Measurements from ENCODE around the gene MROH2B.

Gene MROH2B

GRCh38 chr5:41012318-41012717 is 58.8 kb downstream of the MROH2B start:
- no peak for DNase-seq

DNA sequence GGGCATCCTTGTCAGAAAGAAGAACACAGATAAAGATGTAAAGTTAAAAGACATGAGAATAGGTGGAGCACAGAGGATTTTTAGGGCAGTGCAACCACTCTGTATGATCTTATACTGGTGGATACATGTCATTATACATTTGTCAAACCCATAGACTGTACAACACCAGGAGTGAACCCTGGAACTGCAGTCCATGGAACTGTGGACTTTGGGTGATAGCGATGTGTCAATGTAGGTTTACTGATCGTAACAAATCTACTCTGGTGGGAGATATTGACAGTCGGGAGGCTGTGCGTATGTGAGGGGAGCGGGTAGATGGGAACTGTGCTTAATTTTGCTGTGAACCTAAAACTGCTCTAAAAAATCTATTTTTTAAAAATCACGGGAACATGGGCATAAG is 60.6 kb downstream of the MROH2B start:
- no peak for DNase-seq

DNA sequence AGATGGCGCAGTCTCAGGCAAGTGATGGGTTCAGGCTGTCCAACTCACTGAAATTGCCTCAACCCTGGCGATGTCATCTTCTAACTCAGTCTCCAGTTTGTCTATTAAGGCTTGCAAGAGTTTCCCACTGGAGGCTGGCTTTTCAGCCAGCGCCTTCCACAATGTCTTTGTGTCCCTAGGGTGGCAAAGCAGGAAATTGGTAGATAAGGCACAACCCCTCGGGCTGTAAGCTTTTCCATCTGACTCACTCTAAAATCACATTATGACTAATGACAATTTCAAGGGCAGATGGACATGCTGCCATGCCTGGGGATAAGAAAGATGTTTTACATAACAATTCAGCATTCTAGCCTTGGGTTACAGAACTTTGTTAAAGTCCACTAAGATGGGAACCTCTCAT is 61.9 kb downstream of the MROH2B start:
- no peak for DNase-seq

DNA sequence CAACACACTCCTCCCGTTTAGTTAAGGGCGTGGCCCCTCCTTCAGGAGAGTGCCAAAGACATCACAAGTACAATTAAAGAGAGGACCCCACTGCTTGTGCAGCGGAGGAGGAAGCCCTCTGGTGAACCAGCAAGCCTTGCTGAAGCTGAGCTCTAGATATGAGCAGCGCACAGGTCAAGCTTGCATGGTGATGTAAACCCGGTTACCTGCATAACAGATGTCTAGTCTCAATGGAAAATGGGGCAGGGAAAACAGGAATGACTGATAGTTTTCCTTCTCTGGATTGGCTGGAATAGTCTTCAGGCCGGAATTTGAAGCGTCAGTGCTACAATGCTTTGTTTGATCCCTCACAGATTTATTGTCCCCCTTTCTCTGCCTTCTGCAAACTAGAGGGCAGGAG is 66.2 kb downstream of the MROH2B start:
- no peak for DNase-seq

DNA sequence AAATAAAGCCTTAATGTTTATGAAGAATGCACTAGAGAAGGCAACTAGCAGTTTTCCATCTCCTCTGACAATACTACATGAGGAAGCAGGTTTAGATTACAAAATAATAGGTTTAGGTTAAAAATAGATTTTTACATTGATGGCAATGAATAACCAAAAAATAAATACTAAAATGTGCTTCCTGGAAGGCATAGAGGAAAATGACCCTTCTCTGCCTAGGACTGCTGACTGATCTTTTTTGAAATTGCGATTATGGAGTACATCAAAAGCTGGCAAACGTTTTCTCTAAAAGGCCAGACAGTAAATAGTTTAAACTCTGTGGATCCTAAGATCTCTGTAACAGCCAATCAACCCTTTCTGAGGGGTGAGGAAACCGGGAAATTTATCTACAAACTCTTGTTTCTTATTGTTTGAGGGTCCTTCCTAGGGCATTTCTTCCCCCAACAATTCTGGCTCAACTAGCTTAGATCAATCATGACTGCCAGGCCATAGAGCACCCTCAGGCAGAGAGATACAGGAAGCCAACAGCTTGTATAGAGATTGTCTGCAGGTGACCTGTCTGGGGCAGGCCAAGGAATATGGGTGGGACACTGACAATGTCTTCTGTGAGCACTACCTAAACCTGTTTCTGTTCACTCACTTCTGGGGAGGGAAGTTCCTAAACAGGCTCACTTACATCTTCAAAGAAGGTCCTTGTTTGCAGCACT is 67.3 kb downstream of the MROH2B start:
- DNase-seq: no peak

GRCh38 chr5:40999966-41000365 is 71.2 kb downstream of the MROH2B start:
- no peak for DNase-seq

DNA sequence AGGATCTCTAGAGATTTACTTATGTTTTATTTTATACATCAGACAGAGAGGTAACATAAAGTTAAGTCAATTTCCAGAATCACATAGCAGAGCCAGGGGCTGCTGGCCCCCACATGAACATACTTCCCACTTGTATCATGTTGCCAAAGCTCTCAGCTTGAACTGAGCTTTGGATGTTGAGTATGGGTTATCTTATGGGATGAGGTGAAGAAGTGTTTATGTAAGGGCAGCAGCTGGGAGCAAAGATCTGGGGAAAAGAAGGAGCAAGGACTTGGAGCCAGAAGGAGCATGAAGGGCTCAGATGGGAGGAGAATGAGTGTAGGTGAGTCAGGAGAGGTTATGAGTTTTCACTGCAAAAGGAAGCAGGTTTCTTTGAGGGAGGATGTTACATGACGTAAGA is 72.0 kb downstream of the MROH2B start:
- no peak for DNase-seq

DNA sequence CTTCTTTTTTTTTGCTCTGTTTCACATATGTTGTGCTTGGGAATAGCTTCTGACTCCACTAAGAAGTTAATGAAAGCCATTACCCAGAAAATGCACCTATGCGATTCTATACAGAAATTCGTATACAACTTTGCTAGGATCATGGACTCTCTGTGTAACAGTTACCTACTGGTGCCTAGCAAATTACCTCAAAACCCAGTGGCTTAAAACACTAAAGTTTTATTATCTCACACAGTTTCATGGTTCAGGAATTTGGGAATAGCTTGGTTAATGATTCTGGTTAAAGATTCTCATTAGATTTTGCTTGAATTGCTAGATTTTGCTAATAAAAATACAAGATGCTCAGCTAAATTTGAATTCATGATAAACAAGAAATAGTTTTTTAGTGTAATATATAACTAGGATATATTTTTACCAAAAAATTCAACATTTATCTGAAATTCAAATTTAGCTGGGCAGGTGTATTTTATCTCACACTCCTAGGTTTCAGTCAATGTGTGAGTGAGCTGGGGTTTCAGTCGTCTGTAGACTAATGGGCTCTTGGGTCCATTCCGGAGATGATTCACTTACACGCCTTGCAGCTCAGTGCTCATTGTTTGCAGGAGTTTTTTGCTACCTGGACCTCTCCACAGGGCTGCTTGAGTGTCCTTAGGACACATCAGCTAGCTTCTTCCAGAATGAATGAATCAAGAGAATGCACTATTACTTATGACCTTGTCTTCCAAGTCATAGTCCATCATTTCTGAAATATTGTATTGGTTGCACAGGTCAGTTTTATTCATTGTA is 75.1 kb downstream of the MROH2B start:
- no peak for DNase-seq

DNA sequence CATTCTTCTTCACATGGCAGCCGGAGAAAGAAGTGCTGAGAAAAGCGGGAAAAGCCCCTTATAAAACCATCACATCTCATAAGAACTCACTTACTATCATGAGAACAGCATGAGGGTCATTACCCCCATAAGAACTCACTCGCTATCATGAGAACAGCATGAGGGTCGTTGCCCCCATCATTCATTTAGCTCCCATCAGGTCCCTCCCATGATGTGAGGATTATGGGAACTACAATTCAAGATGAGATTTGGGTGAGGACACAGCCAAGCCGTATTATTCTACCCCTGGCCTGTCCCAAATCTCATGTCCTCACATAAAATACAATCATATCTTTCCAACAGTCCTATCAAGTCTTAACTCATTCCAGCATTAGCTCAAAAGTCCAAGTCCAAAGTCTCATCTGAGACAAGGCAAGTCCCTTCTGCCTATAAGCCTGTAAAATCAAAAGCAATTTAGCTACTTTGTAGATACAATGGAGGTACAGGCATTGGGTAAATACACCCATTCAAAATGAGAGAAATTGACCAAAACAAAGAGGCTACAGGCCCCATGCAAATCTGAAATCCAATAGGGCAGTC is 79.1 kb downstream of the MROH2B start:
- DNase-seq: no peak

DNA sequence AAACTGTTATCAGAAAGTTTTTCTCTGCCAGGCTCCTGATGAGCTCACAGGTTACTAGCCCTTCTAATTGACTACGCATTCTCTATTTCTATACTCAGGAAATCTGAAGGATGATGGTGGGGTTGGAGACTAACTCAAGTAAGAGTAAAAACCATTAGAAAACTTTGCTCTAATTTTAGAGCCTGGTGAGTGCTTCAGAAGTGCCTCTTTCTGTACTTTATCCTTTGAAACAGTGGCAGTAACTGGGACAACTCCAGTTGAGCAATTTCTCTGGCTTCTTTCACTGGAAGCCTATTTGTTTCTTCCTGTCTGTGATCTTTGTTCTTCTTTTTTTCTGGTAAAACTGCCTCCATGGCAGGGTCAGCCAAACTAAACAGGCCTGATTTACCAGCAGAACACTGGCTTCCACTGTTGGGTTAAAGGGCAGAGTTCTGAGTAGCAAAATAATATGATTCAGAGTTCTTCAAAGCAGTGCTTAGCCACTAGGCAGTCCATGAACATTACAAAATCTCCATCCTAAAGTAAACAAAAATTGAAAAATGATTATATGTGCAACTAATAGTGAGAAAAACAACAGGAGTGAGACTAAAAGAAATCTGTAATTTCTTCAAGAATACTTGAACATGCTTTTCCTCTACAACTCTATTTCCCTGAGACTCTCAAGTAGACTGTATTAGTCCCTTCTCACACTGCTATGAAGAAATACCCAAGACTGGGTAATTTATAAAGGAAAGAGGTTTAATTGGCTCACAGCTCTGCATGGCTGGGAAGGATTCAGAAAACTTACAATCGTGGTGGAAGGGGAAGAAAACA is 79.8 kb downstream of the MROH2B start:
- DNase-seq: no peak

DNA sequence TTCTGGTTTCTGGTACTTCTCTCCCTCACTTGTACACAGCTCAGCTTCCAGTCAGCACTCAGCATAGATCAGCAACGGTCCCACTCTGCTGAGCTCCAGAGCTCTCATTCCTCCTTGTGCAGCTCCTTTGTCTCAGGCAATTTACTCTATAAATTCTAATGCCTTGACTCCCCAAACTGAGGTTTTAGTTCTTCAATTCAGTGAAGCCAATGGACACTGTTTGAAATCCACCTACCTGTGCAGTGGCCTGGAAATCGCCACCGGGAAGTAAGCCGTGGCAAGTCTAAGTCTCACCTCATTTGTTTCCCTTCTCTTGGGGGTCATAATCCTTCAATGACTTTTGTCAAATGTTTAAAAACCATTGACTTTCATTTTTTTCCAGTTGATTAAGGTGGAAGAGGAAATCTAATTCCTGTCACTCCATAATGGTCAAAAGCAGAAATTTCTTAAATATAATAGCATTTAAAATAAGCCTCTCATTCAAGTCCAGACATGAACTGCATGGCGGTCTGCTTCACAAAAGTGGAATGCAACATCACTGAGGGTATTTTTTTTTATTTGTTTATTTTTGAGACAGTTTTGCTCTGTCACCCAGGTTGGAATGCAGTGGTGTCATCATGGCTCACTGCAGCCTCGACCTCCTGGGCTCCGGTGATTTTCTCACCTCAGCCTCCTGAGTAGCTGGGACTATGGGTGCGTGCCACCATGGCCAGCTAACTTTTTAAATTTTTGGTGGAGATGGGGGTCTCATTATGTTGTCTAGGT is 82.2 kb downstream of the MROH2B start:
- DNase-seq: no peak

DNA sequence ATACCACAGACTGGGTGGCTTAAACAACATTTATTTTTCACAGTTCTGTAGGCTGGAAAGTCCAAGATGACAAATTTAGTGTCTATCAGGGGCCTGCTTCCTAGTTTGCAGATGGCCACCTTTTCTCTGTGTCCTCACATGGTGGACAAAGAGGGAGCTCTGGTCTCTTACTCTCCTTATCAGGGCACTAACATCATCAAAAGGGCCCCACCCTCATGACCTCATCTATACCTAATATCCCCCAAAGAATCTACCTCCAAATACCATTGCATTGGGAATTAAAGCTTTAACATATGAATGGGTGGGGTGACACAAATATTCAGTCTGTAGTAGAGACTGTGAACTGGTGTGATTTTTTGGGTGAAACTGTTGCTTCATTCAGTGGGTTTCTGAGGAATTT is 83.8 kb downstream of the MROH2B start:
- no peak for DNase-seq

DNA sequence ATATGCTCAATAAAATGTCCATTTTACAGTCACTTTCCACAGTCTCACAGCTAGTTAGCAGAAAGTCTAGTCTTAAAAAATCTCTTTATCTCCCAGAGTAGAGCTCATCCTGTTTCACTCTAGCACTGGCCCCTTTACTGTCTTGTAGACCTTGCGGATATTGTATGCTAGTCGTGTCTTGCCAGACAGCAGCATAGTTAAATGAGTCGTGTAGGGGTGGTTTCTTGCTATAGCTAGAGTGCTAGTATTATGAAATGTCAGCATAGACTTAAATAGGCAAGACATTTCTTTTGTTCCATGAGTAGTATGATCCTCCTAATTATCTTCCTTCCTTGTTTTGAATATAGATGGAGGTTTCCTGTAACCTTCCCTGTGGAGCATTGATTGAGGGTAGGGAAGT is 84.5 kb downstream of the MROH2B start:
- DNase-seq: no peak

DNA sequence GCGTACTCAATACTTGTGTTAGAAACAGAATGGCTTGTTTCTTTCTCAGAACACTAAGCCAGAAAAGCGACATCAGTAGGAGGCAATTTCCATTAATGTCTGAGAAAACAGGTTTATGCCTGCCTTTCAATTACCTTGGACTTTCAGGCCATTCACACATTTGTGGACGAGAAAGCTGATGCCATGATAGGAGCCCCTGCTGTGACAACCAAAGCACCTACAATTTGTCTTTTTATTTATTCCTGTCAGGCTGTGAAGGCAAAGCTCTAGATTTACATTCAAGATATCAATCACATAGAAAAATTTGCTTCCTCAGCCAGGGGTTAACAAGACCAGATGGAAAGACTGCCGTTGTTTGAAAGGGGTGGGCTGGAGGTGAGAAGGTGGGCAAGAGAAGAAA is 85.6 kb downstream of the MROH2B start:
- no peak for DNase-seq

DNA sequence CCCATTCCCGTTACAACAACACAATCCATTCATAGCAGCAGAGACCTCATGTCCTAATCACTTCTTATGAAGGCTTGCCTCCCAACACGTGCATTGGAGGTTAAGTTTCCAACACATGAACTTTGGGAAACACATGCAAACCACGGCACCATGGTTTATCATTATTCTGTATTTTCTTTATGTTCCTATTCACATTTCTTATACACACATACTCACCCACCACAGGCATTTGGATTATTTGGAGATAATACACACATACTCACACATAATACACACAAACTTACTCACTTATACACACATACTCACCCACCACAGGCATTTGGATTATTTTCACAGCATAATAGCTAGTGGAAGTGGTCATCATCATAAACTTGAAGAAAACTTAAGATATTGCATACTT is 86.3 kb downstream of the MROH2B start:
- no peak for DNase-seq

DNA sequence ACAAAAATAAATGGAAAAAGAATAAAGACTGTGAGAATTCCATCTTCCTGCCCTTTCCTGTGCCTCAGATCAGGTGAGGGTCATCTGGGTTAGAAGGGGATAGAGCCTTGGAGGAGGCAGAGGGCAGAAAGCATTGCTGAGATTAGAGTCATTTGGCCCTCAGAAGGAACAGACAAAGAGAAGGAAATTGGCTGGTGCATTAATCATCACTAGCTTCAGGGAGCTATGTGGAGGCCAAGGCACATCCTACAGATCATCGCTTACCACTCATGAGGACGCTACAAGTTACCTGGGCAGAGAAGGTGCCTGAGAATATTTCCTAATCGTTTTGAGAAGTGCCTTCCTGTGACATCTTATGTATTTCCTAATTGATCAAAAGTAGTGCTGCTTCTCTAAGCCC is 87.4 kb downstream of the MROH2B start:
- DNase-seq: no peak

DNA sequence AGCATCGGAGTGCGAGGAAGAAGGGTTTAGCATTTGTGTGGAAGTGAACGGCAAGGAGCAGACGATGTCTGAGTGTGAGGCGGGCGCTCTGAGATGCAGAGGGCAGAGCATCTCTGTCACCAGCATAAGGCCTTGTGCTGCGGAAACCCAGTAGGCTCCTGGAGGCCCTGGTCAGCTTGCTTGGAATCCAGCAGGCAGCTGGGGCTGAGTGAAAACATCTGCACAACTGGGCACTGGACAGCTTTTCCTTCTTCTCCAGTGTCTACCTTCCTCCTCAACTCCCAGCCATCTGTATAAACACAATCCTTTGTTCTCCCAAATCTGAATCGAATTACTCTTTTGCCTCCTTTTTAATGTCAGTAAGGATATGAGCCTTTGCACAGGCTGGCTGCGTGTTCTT is 89.7 kb downstream of the MROH2B start:
- no peak for DNase-seq

GRCh38 chr5:40976836-40977235 is 94.3 kb downstream of the MROH2B start:
- no peak for DNase-seq

- DNase-seq: no peak
These were observed 95.1 kb downstream of the MROH2B start for GRCh38 chr5:40976041-40976440.

DNA sequence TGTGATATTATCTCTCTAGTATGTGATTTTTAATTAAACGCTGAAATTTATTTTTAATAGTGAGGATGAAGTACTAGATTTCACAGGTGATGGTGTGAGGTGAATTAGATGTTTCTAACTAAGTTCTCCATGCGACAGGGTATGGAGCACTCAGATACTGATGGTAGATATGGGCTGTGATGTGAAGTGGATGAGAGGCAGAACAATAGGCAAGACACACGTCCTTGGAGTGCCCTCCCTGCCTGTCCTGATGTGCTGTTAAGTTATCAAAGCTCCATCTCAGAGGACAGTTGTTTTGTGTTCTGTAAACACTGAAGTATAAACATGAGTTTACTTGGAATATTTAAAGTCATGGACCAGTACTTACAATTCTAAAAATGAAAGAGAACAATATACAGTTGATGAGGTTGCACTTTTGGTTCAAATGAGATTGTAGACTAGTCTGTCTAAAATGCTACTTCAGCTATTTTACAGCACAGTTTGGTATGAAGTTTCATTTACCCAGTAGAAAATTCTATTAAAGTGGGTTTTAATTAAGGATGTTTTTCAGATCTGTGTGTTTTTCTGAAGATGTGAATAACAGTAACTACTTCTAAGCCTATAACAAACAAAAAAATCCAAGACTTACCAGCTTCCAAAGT is 97.7 kb downstream of the MROH2B start:
- DNase-seq: no peak

- no peak for DNase-seq
These were observed 98.7 kb downstream of the MROH2B start for GRCh38 chr5:40972434-40972833.

All from activated CD8-positive, alpha-beta memory T cell treated with anti-CD3 and anti-CD28 coated beads, Interleukin-2, amount 50 U/mL, for 48 hours (primary cell).